WTC11 (cell line): ENCODE results near the gene GALNT17.

ENCODE experiments used
- NFE2L1 ChIP-seq: sonication (generic); formaldehyde crosslinking; IDR thresholded peaks from 2 replicates; pipeline ENCODE4 v1.8.1; 2023; ENCODE audit warnings: missing genetic modification reagents
- NFYB ChIP-seq: sonication (generic); formaldehyde crosslinking; conservative IDR thresholded peaks from 2 replicates; pipeline ENCODE4 v1.8.0; 2022; ENCODE audit warnings: low read depth, missing genetic modification reagents
- NR3C1 ChIP-seq: sonication (generic); formaldehyde crosslinking; conservative IDR thresholded peaks from 2 replicates; pipeline ENCODE4 v1.8.1; 2023; ENCODE audit warnings: low read depth, mild to moderate bottlenecking, missing genetic modification reagents
- RORB ChIP-seq: fragments of 250-450 bp; sonication (Bioruptor Pico); IDR thresholded peaks from 2 replicates; pipeline ENCODE4 v1.9.0; 2021; ENCODE audit warnings: mild to moderate bottlenecking
- SMAD4 ChIP-seq: sonication (generic); formaldehyde crosslinking; IDR thresholded peaks from 2 replicates; pipeline ENCODE4 v1.8.0; 2022; ENCODE audit warnings: mild to moderate bottlenecking, missing genetic modification reagents
- SP1 ChIP-seq: sonication (generic); formaldehyde crosslinking; conservative IDR thresholded peaks from 2 replicates; pipeline ENCODE4 v1.8.1; 2022; ENCODE audit warnings: missing genetic modification reagents
- TP53 ChIP-seq: sonication (generic); formaldehyde crosslinking; IDR thresholded peaks from 2 replicates; pipeline ENCODE4 v1.8.1; 2023; ENCODE audit warnings: mild to moderate bottlenecking, missing genetic modification reagents
- ZNF263 ChIP-seq: sonication (generic); formaldehyde crosslinking; IDR thresholded peaks from 2 replicates; pipeline ENCODE4 v1.8.1; 2022; ENCODE audit warnings: low read depth, mild to moderate bottlenecking, moderate library complexity, missing genetic modification reagents
- TF ChIP-seq, protein P1 (sequence below): fragments of 200-600 bp; IDR thresholded peaks from 2 replicates; pipeline ENCODE4 v1.8.0; 2022; ENCODE audit warnings: antibody characterized with exemption
- TF ChIP-seq, protein P2 (sequence below): sonication (generic); formaldehyde crosslinking; conservative IDR thresholded peaks from 2 replicates; pipeline ENCODE4 v1.8.1; 2022; ENCODE audit warnings: mild to moderate bottlenecking, missing genetic modification reagents

DNA sequence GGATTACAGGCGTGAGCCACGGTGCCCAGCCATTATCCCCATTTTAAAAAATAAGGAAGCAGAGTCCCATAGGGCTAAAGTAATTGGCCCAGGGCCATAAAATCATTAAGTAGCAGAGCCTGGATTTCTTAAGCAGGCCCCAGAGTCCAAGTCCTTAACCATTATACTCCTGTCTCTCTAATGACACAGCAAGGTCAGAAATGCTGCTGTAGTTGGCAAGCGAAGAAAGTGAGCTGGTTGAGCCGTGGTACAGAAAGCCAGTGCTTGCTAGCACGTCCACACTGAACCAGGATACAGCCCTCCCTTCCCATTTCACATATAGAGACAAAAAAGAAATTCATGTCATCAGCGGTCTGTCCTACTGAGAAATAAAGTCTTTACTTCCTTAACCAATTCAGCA, 562.7 kb downstream of the GALNT17 start:
- no peak for TF ChIP-seq NFYB
- no peak for TF ChIP-seq SP1 (CRISPR knock-in tag)
- TF ChIP-seq, protein P1, sequence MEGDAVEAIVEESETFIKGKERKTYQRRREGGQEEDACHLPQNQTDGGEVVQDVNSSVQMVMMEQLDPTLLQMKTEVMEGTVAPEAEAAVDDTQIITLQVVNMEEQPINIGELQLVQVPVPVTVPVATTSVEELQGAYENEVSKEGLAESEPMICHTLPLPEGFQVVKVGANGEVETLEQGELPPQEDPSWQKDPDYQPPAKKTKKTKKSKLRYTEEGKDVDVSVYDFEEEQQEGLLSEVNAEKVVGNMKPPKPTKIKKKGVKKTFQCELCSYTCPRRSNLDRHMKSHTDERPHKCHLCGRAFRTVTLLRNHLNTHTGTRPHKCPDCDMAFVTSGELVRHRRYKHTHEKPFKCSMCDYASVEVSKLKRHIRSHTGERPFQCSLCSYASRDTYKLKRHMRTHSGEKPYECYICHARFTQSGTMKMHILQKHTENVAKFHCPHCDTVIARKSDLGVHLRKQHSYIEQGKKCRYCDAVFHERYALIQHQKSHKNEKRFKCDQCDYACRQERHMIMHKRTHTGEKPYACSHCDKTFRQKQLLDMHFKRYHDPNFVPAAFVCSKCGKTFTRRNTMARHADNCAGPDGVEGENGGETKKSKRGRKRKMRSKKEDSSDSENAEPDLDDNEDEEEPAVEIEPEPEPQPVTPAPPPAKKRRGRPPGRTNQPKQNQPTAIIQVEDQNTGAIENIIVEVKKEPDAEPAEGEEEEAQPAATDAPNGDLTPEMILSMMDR = no peak
- no peak for TF ChIP-seq SMAD4
- TF ChIP-seq RORB (CRISPR knock-in tag) = no peak
- no peak for TF ChIP-seq NFE2L1
- no peak for TF ChIP-seq TP53
- TF ChIP-seq, protein P2, sequence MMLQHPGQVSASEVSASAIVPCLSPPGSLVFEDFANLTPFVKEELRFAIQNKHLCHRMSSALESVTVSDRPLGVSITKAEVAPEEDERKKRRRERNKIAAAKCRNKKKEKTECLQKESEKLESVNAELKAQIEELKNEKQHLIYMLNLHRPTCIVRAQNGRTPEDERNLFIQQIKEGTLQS (CRISPR knock-in tag) = no peak
- no peak for TF ChIP-seq ZNF263 (CRISPR knock-in tag)
- no peak for TF ChIP-seq NR3C1 (CRISPR knock-in tag)
